Activated T-cell treated with anti-CD3 and anti-CD28 coated beads for 24 hours (primary cell): Measurements from ENCODE around the gene PFKFB4.
A peak's percentile ranks its signal among the peaks of the same experiment; 100 is the strongest.

Experiments used
- DNase-seq: peaks from one replicate; pipeline ENCODE4 v3.0.0-alpha.2; 2020; ENCODE audit warnings: low read depth

Gene PFKFB4

GRCh38 chr3:48556796-48557626 is at the start of gene PFKFB4:
TSS of gene PFKFB4 (minus strand) at chr3:48556803. CDS start at chr3:48556777, 26 bp downstream.
- peak; percentile 99 for DNase-seq

GRCh38 chr3:48601622-48601994 is 45.0 kb upstream of the PFKFB4 start:
- DNase-seq = no peak

- DNase-seq = no peak
Measured at GRCh38 chr3:48600711-48601621, 44.4 kb upstream of the PFKFB4 start.

GRCh38 chr3:48599509-48600285 is 43.1 kb upstream of the PFKFB4 start:
- DNase-seq = no peak

- no peak for DNase-seq
Measured at GRCh38 chr3:48599077-48599501, 42.5 kb upstream of the PFKFB4 start.

- no peak for DNase-seq
Measured at GRCh38 chr3:48598323-48599076, 41.9 kb upstream of the PFKFB4 start.

- DNase-seq = no peak
Measured at GRCh38 chr3:48597408-48597800, 40.8 kb upstream of the PFKFB4 start.

GRCh38 chr3:48596676-48597407 is 40.2 kb upstream of the PFKFB4 start:
- no peak for DNase-seq

- no peak for DNase-seq
Measured at GRCh38 chr3:48596157-48596556, 39.6 kb upstream of the PFKFB4 start.

GRCh38 chr3:48595526-48596121 is 39.0 kb upstream of the PFKFB4 start:
- no peak for DNase-seq

GRCh38 chr3:48595075-48595525 is 38.5 kb upstream of the PFKFB4 start, which contains the start of gene COL7A1:
TSS of gene COL7A1 (minus strand) at chr3:48595329. CDS start at chr3:48595159, 170 bp downstream.
- DNase-seq = no peak

GRCh38 chr3:48594417-48595049 is 37.9 kb upstream of the PFKFB4 start:
- no peak for DNase-seq

- DNase-seq = no peak
Measured at GRCh38 chr3:48593337-48593736, 36.7 kb upstream of the PFKFB4 start.

GRCh38 chr3:48592519-48593087 is 36.0 kb upstream of the PFKFB4 start:
- no peak for DNase-seq

GRCh38 chr3:48591886-48592518 is 35.4 kb upstream of the PFKFB4 start:
- DNase-seq = no peak

GRCh38 chr3:48591436-48591835 is 34.8 kb upstream of the PFKFB4 start:
- DNase-seq = no peak

- DNase-seq = no peak
Measured at GRCh38 chr3:48588230-48588629, 31.6 kb upstream of the PFKFB4 start.

GRCh38 chr3:48587686-48588085 is 31.1 kb upstream of the PFKFB4 start:
- DNase-seq = no peak

- DNase-seq = no peak
Measured at GRCh38 chr3:48585411-48585810, 28.8 kb upstream of the PFKFB4 start.
